A549 treated with DMSO at 1 μM for 4 hours (cell line): ENCODE measurements around the gene SRD5A2. TPM values are rescaled to one million over a fixed set of nuclear protein-coding genes. Genes with fewer than 3 reads are reported as not detected.

Source experiments
- total RNA-seq: library from RNA; stranded (reverse); fragments of 200-300 nt; extraction: Qiagen RNA extraction; gene quantifications from 5 replicates; pipeline ENCODE4 v1.2.3, GENCODE V29; 2022; ENCODE audit warnings: low read depth

The SRD5A2 gene
- 0.02 to 0.04 TPM (median 0.03 TPM) in 4 of 5 replicates, not detected in the other for total RNA-seq

DNA sequence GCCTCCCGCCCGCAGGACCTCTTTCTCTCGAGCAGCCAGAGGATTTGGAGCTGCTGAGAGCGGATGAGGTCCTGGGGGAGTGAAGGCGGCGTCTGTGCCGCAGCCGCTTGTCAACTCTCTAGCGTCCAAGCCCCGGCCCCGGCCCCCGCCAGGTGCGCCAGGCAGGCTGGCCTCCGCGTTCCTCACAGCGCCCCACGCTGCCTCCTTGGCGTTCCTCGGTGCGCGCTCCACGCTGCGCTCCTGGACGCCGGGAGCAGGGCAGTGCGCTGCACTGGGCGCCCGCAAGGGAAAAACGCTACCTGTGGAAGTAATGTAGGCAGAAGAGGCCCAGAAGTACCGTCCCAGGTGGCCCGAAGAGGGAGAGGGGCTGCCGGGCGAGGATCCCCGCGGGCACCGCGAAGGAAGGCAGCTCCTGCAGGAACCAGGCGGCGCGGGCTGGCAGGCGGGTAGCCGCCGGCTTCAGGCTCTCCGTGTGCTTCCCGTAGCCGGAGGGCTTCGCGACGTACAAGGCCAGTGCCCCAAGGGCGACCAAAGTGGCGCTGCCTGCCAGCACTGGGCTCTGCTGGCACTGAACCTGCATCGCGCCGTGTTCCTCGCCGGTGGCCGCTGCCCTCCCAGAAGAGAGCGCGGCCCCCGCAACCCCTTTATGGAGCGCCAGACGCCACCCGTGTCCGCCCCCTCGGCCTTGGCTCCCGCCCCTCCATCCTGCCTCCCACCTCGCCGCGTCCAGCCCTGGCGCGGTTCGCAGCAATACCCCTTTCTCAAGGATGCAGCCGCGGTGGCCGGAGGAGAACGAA is at the start of gene SRD5A2:
TSS of gene SRD5A2 (minus strand) at position 618 of the 797 bp plus-strand sequence. CDS start at position 580, 38 bp downstream.

Other genes with a start within 250 kb of the SRD5A2 start
- gene XDH, start 166.2 kb downstream of the SRD5A2 start, total RNA-seq: 1.1 to 1.8 TPM (median 1.4 TPM) in 5 replicates